Mesenteric fat pad (tissue), 1 donor: ENCODE results near the gene DUOXA1. TPM values are rescaled to one million over a fixed set of nuclear protein-coding genes. Genes with fewer than 3 reads are reported as not detected.
A peak's percentile ranks its signal among the peaks of the same experiment; 100 is the strongest.
"Not testable (repeated sequence)": the region's sequence is repeated elsewhere in the genome, so short reads cannot be mapped to it uniquely, and the experiment has no call there.

Experiments used
- DNase-seq: peaks from one replicate; pipeline ENCODE4 v3.0.0-alpha.2; 2020; ENCODE audit warnings: low spot score
- total RNA-seq: library from RNA; stranded (reverse); fragmentation: NEBNext Ultra II Directional; extraction: Animal tissue kit (Norgen Biotek cat#: 25700); gene quantifications from one replicate; pipeline ENCODE4 v1.2.1, GENCODE V29; 2021
- donor health status: DM: yes; HTN: yes; CAD: no.

Gene DUOXA1
- total RNA-seq, 1 donor from 2014 or later: 1.8 TPM

- no peak for DNase-seq
Observed at GRCh38 chr15:45114076-45114750, 15.5 kb downstream of the DUOXA1 start, which contains the start of the genes DUOX2 and DUOXA2. TSS of gene DUOX2 (minus strand) at chr15:45114172. CDS start at chr15:45113411, 761 bp downstream. TSS of gene DUOXA2 (plus strand) at chr15:45114326. CDS start at chr15:45114606, 280 bp downstream.

GRCh38 chr15:45113380-45113990, 16.2 kb downstream of the DUOXA1 start:
- no peak for DNase-seq

- no peak for DNase-seq
Observed at GRCh38 chr15:45112591-45113379, 16.9 kb downstream of the DUOXA1 start.

DNA sequence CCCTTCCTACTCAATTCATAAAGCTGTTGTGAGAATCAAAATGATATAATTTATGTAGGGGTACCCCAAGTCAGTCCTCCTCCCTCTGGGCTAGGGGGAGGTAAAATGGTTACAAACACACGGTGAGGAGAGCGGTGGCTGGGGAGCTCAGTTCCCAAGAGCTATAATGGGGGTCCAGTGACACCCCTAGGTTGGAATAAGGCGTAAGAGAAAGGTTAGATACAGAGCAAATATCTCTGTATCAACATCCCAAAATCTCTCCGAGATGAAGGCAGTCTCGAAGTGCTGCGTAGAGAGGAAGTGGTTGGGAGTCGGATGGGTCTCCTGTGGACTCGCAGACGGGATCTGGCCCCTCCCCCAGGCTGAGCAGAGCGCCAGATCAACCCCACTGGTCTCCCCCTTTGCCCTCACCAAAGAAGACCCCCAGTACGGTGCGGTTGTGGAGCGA, 17.5 kb downstream of the DUOXA1 start:
- DNase-seq: no peak

DNA sequence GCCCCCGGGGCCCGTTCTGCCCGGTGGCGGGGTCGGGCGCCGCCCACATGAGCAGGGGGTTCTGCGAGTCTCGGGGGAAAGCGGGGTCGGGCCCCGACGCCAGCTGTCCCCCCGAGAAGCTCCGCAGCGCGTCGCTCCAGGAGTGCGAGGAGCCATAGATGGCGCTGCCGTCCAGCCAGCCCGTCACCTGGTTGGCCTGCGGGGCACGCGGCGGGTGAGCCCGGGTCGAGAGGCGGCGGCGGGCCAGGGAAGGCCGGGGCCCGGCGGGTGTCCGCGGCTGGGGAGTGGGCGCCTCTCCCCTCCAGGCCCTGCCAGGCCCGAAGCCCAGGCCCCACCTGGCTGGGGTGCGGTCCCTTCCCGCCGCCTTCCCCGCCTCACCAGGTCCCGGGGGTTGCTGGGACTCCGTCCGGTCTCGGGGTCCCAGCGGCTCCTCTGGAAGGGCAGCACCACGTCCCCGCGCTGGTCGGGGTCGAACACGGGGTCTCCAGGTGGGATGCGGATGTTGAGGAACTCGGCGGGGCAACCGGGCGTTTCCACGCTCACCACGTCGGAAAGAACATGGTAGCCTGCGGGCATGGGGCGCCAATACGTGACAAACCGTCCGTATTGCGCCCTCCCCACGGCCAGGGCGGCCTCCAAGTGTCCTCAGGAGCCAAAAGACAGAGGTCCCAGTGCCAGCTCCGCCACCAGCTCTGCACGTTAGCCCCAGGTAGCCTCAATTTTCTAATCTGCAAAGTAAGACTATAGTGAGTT, 18.1 kb downstream of the DUOXA1 start:
- no peak for DNase-seq

DNA sequence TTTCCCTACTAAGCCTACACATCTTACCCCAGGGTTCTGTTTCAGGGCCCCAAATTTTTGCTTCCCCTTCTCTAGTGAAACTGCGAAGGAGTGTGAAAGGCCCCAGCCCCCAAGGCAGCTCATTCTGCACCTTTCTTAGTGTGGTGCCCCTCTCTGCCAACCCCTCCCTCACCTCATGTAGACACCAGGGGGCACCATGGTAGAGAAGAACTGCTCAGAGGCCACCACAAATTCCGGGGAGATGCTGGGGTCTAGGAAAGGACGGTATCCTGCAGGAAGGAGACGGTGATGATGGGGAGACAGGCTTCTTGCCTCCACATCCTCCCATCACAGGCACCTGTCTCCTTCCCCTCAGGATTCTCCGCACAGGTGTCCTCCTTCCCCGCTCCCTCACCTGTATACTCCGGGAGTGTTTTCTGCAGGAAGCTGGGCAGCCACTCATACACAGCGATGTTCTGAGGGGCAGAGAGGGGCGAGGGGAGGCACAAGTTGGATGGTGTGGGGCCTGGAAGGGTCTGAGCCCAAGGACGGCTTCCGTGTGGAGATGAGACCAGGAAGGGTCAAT, 19.3 kb downstream of the DUOXA1 start:
- no peak for DNase-seq

DNA sequence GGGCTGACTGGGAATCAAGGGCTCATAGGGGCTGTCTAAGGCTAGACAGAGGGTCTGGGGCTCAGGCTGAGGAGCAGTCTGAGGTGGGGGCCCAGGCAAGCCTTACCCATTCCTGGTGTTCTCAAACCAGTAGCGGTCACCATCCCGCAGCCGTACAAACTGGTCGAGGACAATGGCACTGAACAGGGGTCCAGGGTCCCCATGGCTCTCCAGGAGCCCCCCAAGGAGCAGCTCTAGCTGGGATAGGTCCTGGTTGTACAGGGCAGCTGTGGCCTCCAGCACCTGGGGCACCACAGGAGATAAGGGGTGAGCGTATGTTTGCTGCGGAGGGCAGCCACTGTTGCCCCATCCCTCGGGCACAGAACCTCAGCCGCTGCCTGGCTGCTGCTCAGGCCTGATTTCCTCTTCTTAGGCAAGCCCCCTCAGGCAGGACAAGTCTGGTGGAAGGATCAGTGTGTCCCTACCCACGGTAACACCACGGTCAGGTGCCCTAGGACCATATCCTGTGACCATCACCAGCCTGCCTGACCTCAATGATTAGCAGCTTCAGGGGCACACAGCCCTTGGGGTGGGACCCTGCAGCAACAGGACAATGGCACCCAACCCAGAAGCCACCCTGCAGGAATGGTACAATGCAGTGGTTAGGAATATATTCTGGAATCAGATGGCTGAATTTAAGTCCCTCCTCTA, 21.6 kb downstream of the DUOXA1 start:
- DNase-seq: peak; percentile 79

- peak; percentile 87 for DNase-seq
Observed at GRCh38 chr15:45106002-45106790, 23.5 kb downstream of the DUOXA1 start.

DNA sequence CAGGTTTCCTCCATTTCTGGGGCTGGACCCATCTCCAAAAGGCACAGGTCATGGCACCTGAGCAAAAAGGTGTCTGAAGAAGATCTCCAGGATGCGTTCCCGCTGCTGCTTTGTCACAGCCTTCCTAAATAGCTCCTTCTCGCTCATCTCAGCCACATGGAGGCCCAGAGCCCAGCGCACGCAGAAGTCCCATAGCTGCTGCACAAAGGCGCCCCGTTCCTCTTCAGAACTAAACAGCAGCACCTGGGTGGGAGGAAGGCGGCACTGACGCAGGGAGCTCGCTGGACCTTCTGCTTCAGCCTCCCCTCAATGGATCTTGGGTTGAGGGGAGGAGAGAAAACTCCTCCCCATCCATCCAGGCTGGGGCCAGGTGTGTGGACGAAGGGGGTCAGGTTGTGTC, 24.1 kb downstream of the DUOXA1 start:
- DNase-seq: peak; percentile 64

- DNase-seq: not testable (repeated sequence)
Observed at GRCh38 chr15:45104170-45104569, 25.5 kb downstream of the DUOXA1 start.

GRCh38 chr15:45102226-45102625, 27.5 kb downstream of the DUOXA1 start:
- DNase-seq: peak; percentile 82

- peak; percentile 82 for DNase-seq
Observed at GRCh38 chr15:45101749-45102148, 27.9 kb downstream of the DUOXA1 start.

- peak; percentile 28 for DNase-seq
Observed at GRCh38 chr15:45100884-45101625, 28.6 kb downstream of the DUOXA1 start.

- peak; percentile 80 for DNase-seq
Observed at GRCh38 chr15:45099549-45100165, 30.0 kb downstream of the DUOXA1 start.

DNA sequence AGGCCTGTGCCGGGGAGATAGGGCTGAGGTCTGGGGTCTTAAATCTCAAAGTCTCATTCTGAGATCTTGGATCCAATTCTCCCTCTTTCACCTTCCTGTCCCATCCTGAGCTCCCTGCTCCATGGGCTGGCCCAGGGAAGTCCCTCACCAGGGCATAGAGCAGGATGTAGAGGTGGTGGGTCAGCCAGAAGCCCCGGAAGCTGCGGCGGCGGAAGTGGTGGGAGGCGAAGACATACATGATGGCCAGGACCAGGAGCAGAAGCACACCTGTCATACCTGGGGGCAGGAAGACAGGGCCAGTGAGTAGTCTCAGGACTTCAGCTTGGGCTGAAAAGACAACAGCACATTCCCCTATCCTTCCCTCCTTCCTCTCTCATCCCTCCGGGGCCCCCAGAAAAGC, 32.2 kb downstream of the DUOXA1 start:
- DNase-seq: no peak

DNA sequence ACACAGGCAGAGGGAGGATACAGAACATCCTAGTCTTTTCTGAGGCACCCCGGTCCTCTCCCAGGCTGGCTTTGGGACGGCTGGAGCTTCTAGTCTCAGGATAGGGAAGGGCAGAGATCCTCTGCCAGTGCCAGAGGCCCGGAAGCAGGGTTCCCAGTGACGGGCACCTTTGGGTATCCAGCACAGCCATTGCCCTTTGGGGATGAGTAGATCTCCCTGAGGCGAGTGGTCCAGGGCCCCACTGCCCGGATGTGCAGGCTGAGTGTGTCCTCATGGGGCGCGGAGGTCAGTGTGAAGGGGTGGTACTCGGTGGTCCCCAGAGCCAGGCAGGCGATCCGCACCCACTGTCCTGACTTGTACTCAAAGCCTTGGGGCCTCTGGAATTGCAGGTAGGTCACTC, 34.0 kb downstream of the DUOXA1 start:
- DNase-seq: peak; percentile 87

GRCh38 chr15:45094358-45094730, 35.3 kb downstream of the DUOXA1 start:
- DNase-seq: peak; percentile 89

GRCh38 chr15:45093622-45094357, 35.9 kb downstream of the DUOXA1 start:
- DNase-seq: peak; percentile 33
